T47D (cell line): ENCODE results near the gene CCL26.
"Not testable (repeated sequence)": the region's sequence is repeated elsewhere in the genome, so short reads cannot be mapped to it uniquely, and the experiment has no call there.

ENCODE experiments used
- DNase-seq, 2 experiments: peaks; one replicate each; pipeline versions ENCODE4 v3.0.0 to v3.0.0-alpha.2; 2011 to 2012; ENCODE audit warnings: low read depth in 1 of 2, low spot score in 1 of 2
- JUND ChIP-seq: IDR thresholded peaks from 2 replicates; pipeline ENCODE4 v1.6.1; 2012; ENCODE audit warnings: low read depth
- in situ Hi-C: cut with HindIII; loops from 2 replicates; pipeline ENCODE4 v1.10.0; 2016; ENCODE audit warnings: low sequenced_read_pairs, low pct_unique_long_range_greater_than_20kb

The CCL26 gene

GRCh38 chr7:75725306-75725705 lies 46.7 kb downstream of the CCL26 start:
- in situ Hi-C loops = no loop called here
- no peak for DNase-seq
- TF ChIP-seq JUND = no peak

- no peak for TF ChIP-seq JUND
- DNase-seq = no peak
- in situ Hi-C loops = no loop called here
Observed at GRCh38 chr7:75723444-75723843, 48.6 kb downstream of the CCL26 start.

- DNase-seq = no peak
- in situ Hi-C loops = no loop called here
- no peak for TF ChIP-seq JUND
Observed at GRCh38 chr7:75722373-75722772, 49.6 kb downstream of the CCL26 start.

GRCh38 chr7:75721922-75722321 lies 50.1 kb downstream of the CCL26 start:
- DNase-seq, in situ Hi-C loops: not testable (repeated sequence)

GRCh38 chr7:75721426-75721825 lies 50.6 kb downstream of the CCL26 start:
- no peak for DNase-seq
- TF ChIP-seq JUND = no peak
- in situ Hi-C loops = no loop called here

- in situ Hi-C loops = no loop called here
- TF ChIP-seq JUND = no peak
- no peak for DNase-seq
Observed at GRCh38 chr7:75719626-75720025, 52.4 kb downstream of the CCL26 start.
